Parathyroid adenoma (tissue), 2 donors: ENCODE results near the gene SMIM27.
A peak's percentile ranks its signal among the peaks of the same experiment; 100 is the strongest.

Experiments used
- H2AFZ ChIP-seq: fragments of 300-600 bp; sonication (generic); one replicate; pipeline ENCODE4 v1.7.0; 2017; ENCODE audit warnings: antibody characterized with exemption, mild to moderate bottlenecking
- H3K27ac ChIP-seq: fragments of 300-600 bp; sonication (generic); one replicate; pipeline ENCODE4 v1.7.0; 2017
- H3K27me3 ChIP-seq: fragments of 300-600 bp; sonication (generic); one replicate; pipeline ENCODE4 v1.7.0; 2017; ENCODE audit warnings: low read length; ENCODE audit not compliant: control insufficient read depth, insufficient read depth
- H3K36me3 ChIP-seq: fragments of 300-600 bp; sonication (generic); one replicate; pipeline ENCODE4 v1.7.0; 2017; ENCODE audit warnings: low read length; ENCODE audit not compliant: control insufficient read depth, insufficient read depth
- H3K4me1 ChIP-seq: fragments of 300-600 bp; sonication (generic); one replicate; pipeline ENCODE4 v1.7.0; 2017; ENCODE audit warnings: control low read depth
- H3K4me2 ChIP-seq: fragments of 300-600 bp; sonication (generic); one replicate; pipeline ENCODE4 v1.7.0; 2017; ENCODE audit warnings: low read length
- H3K4me3 ChIP-seq: fragments of 300-600 bp; sonication (generic); one replicate; pipeline ENCODE4 v1.7.0; 2017; ENCODE audit warnings: low read depth, low read length
- H3K79me2 ChIP-seq: fragments of 300-600 bp; sonication (generic); one replicate; pipeline ENCODE4 v1.7.0; 2017; ENCODE audit warnings: control low read depth
- H3K9ac ChIP-seq: fragments of 300-600 bp; sonication (generic); one replicate; pipeline ENCODE4 v1.7.0; 2017; ENCODE audit warnings: mild to moderate bottlenecking
- H3K9me3 ChIP-seq: fragments of 300-600 bp; sonication (generic); one replicate; pipeline ENCODE4 v1.7.0; 2017; ENCODE audit warnings: low read length; ENCODE audit not compliant: control insufficient read depth
- TF ChIP-seq, protein P1 (sequence below): fragments of 300-600 bp; sonication (generic); IDR thresholded peaks from one replicate; pipeline ENCODE4 v1.7.0; 2017; ENCODE audit warnings: antibody characterized with exemption, mild to moderate bottlenecking
- donor health status: primary hyperparathyroidism.

SMIM27 gene

DNA sequence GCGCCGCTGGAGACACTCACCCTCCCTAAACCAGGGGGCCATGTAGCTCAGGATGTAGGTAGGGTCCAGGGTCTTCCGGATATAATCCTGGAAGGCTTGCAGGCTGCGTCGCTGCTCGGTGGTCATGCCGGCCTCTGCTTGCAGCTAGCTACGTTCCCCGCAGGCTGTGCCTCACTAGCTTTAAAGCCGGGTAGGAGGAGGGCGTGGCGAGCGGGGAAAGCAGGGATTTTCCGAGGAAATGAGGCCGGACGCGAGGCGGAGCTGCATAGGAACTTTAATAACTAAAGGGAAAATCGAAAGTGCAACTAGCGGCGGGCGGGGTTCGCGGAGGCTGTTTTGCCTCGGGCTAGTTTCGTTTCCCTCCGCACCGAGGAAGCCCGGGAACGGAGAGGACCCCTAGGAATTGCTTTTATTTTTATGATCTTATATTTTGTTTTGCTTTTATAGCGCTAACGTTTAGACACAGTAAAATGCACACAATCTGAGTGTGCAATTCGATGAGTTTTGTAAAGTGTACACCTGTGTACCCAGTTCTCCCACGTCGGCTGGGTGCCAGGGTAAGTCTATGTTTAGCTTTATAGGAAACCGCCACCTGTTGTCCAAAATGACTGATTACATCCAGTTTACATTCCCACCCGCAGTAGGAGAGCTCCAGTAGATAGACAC, 26.0 kb upstream of the SMIM27 start, which contains the start of gene RIGI:
Gene RIGI, minus strand, starts transcription at position 156 of the 666 bp plus-strand sequence. Its CDS starts 30 bp downstream, at position 126.
- Histone ChIP-seq H3K79me2 (peaks cover 2% of the 10 kb centered on the region), H3K4me2 (peak within 1 kb of the TSS; percentile 67), H3K36me3 (no peaks in the 10 kb centered on the region), H3K9ac (no peak within 1 kb of the TSS), H2AFZ (peak within 1 kb of the TSS; percentile 76), H3K27me3 (no peaks in the 10 kb centered on the region), H3K4me3 (peak within 1 kb of the TSS; percentile 95), H3K27ac (peak within 1 kb of the TSS; percentile 75), H3K9me3 (no peaks in the 10 kb centered on the region), H3K4me1 (no peaks in the 10 kb centered on the region)
- TF ChIP-seq, protein P1, sequence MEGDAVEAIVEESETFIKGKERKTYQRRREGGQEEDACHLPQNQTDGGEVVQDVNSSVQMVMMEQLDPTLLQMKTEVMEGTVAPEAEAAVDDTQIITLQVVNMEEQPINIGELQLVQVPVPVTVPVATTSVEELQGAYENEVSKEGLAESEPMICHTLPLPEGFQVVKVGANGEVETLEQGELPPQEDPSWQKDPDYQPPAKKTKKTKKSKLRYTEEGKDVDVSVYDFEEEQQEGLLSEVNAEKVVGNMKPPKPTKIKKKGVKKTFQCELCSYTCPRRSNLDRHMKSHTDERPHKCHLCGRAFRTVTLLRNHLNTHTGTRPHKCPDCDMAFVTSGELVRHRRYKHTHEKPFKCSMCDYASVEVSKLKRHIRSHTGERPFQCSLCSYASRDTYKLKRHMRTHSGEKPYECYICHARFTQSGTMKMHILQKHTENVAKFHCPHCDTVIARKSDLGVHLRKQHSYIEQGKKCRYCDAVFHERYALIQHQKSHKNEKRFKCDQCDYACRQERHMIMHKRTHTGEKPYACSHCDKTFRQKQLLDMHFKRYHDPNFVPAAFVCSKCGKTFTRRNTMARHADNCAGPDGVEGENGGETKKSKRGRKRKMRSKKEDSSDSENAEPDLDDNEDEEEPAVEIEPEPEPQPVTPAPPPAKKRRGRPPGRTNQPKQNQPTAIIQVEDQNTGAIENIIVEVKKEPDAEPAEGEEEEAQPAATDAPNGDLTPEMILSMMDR, result peak; percentile 13

GRCh38 chr9:32526707-32527048, 25.4 kb upstream of the SMIM27 start:
- Histone ChIP-seq H3K79me2 (peaks cover 2% of the 10 kb centered on the region), H3K9ac (no peak overlapping the region), H3K4me3 (peak overlapping the region; percentile 95), H3K4me1 (no peaks in the 10 kb centered on the region), H3K27ac (peak overlapping the region; percentile 75), H3K27me3 (no peaks in the 10 kb centered on the region), H2AFZ (peak overlapping the region; percentile 76), H3K36me3 (no peaks in the 10 kb centered on the region), H3K9me3 (no peaks in the 10 kb centered on the region), H3K4me2 (peak overlapping the region; percentile 67)
- TF ChIP-seq, protein P1, result no peak

DNA sequence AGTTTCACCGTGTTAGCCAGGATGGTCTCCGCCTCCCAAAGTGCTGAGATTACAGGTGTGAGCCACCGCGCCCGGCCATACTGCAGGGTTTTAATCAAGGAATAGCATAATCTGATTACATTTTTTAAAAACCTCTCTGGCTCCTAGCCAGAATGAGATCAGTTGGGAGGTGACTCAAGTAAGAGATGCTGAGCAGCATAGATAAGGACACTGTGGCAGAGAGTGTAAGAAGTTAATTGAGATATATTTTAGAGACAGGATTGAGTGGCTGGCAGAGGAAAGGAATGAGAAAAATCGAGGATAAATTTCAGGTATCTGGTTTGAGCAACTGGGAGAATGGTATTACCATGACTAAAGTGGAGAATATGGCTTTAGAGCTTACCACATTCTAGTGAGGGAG, 18.8 kb upstream of the SMIM27 start:
- Histone ChIP-seq H3K4me1 (no peaks in the 10 kb centered on the region), H3K27me3 (no peaks in the 10 kb centered on the region), H3K4me2 (no peak overlapping the region), H3K4me3 (no peak overlapping the region), H3K36me3 (no peaks in the 10 kb centered on the region), H3K27ac (no peak overlapping the region), H3K9ac (no peak overlapping the region), H2AFZ (no peak overlapping the region), H3K9me3 (no peaks in the 10 kb centered on the region), H3K79me2 (no peaks in the 10 kb centered on the region)
- TF ChIP-seq, protein P1, result no peak

- H3K36me3 ChIP-seq, result no peaks in the 10 kb centered on the region
- no peak overlapping the region for H3K4me3 ChIP-seq
- no peaks in the 10 kb centered on the region for H3K79me2 ChIP-seq
- H3K9me3 ChIP-seq, result no peaks in the 10 kb centered on the region
- no peak overlapping the region for H2AFZ ChIP-seq
- H3K27me3 ChIP-seq, result no peaks in the 10 kb centered on the region
- H3K27ac ChIP-seq, result no peak overlapping the region
- no peaks in the 10 kb centered on the region for H3K4me1 ChIP-seq
- H3K9ac ChIP-seq, result no peak overlapping the region
- TF ChIP-seq, protein P1, result no peak
- H3K4me2 ChIP-seq, result no peak overlapping the region
Observed at GRCh38 chr9:32533816-32534215, 18.3 kb upstream of the SMIM27 start.

GRCh38 chr9:32543047-32543446, 9.1 kb upstream of the SMIM27 start:
- H3K4me3 ChIP-seq, result no peak overlapping the region

More at GRCh38 chr9:32543047-32543446, 9.1 kb upstream of the SMIM27 start:
- TF ChIP-seq, protein P1, result no peak
- Histone ChIP-seq H3K9me3 (no peaks in the 10 kb centered on the region), H3K27ac (no peak overlapping the region), H3K9ac (no peak overlapping the region), H3K4me1 (no peaks in the 10 kb centered on the region), H3K79me2 (peaks cover 3% of the 10 kb centered on the region), H3K4me2 (no peak overlapping the region), H3K36me3 (no peaks in the 10 kb centered on the region), H3K27me3 (no peaks in the 10 kb centered on the region), H2AFZ (no peak overlapping the region)
